Left lung (tissue), 10 donors: ENCODE results near the gene OPA1. TPM values are rescaled to one million over a fixed set of nuclear protein-coding genes. Genes with fewer than 3 reads are reported as not detected.

Experiments used
- ATAC-seq: fragments of 200-7000 bp; cut with Tn5 transposase; one replicate; pipeline ENCODE4 v1.9.1; 2020; ENCODE audit warnings: moderate library complexity
- DNase-seq, 4 donors: peaks; one replicate each; pipeline ENCODE4 v3.0.0-alpha.2; 2013 to 2020
- H3K27ac ChIP-seq, 2 donors: fragments of 200-600 bp; sonication (generic) in 1 of 2; one replicate each; pipeline versions ENCODE4 v1.5.0 to v1.8.0; 2020 to 2021
- H3K27me3 ChIP-seq, 2 donors: fragments of 200-600 bp; sonication (generic) in 1 of 2; one replicate each; pipeline versions ENCODE4 v1.5.0 to v1.8.0; 2020 to 2021
- H3K36me3 ChIP-seq, 2 donors: fragments of 200-600 bp; sonication (generic) in 1 of 2; one replicate each; pipeline versions ENCODE4 v1.5.0 to v1.8.0; 2020 to 2021
- H3K4me1 ChIP-seq, 2 donors: fragments of 200-600 bp; one replicate each; pipeline ENCODE4 v1.8.0; 2021
- H3K4me3 ChIP-seq, 2 donors: fragments of 200-600 bp; sonication (generic) in 1 of 2; one replicate each; pipeline versions ENCODE4 v1.5.0 to v1.8.0; 2020 to 2021; ENCODE audit warnings: mild to moderate bottlenecking in 1 of 2
- H3K9me3 ChIP-seq, 2 donors: fragments of 200-600 bp; sonication (generic) in 1 of 2; one replicate each; pipeline versions ENCODE4 v1.5.0 to v1.8.0; 2020 to 2021
- intact Hi-C, 2 donors: fragments of 100-400 bp; cut with DNase I; formaldehyde crosslinking; loops; one replicate each; pipeline versions ENCODE4 v1.11.2 to v1.14.2; 2022
- polyA plus RNA-seq, 6 donors: library from polyadenylated mRNA; unstranded; fragments of 120-200 nt; gene quantifications; one replicate each; pipeline ENCODE4 v1.2.1, GENCODE V29; 2013; ENCODE audit not compliant: insufficient read length in 6 of 6
- total RNA-seq, 2 donors: library from RNA; stranded (reverse); fragmentation: NEBNext Ultra II Directional; extraction: Animal tissue kit (Norgen Biotek cat#: 25700); gene quantifications; one replicate each; pipeline ENCODE4 v1.2.1, GENCODE V29; 2021
- TF ChIP-seq, protein P1 (sequence below), 2 donors: fragments of 200-600 bp; sonication (generic) in 1 of 2; IDR thresholded peaks; one replicate each; pipeline versions ENCODE4 v1.5.0 to v1.8.0; 2021; ENCODE audit warnings: antibody characterized with exemption in 2 of 2
- donor health status: DM: no; HTN: yes; CAD: no.
- donor health status: DM: no; HTN: no; CAD: no.

The OPA1 gene
- total and polyA plus RNA-seq, 8 donors = 45.3 to 64.9 (median 57.9) TPM

GRCh38 chr3:193593668-193594030, 641 bp downstream of the OPA1 start:
- H3K4me1 ChIP-seq = peaks cover 5 to 38% of the 10 kb centered on the region in 2 donors
- H3K36me3 ChIP-seq = peaks cover 0 to 8% of the 10 kb centered on the region in 2 donors
- no peaks in the 10 kb centered on the region for H3K9me3 ChIP-seq
- DNase-seq (no peak), ATAC-seq (peak; percentile 2)
- TF ChIP-seq, protein P1, sequence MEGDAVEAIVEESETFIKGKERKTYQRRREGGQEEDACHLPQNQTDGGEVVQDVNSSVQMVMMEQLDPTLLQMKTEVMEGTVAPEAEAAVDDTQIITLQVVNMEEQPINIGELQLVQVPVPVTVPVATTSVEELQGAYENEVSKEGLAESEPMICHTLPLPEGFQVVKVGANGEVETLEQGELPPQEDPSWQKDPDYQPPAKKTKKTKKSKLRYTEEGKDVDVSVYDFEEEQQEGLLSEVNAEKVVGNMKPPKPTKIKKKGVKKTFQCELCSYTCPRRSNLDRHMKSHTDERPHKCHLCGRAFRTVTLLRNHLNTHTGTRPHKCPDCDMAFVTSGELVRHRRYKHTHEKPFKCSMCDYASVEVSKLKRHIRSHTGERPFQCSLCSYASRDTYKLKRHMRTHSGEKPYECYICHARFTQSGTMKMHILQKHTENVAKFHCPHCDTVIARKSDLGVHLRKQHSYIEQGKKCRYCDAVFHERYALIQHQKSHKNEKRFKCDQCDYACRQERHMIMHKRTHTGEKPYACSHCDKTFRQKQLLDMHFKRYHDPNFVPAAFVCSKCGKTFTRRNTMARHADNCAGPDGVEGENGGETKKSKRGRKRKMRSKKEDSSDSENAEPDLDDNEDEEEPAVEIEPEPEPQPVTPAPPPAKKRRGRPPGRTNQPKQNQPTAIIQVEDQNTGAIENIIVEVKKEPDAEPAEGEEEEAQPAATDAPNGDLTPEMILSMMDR (IDR thresholded peaks at IDR 0.05) = no peak
- peak overlapping the region; percentile 87 for H3K4me3 ChIP-seq
- intact Hi-C loops = no loop called here
- H3K27me3 ChIP-seq = no peaks in the 10 kb centered on the region
- peak overlapping the region; percentile 90 for H3K27ac ChIP-seq

DNA sequence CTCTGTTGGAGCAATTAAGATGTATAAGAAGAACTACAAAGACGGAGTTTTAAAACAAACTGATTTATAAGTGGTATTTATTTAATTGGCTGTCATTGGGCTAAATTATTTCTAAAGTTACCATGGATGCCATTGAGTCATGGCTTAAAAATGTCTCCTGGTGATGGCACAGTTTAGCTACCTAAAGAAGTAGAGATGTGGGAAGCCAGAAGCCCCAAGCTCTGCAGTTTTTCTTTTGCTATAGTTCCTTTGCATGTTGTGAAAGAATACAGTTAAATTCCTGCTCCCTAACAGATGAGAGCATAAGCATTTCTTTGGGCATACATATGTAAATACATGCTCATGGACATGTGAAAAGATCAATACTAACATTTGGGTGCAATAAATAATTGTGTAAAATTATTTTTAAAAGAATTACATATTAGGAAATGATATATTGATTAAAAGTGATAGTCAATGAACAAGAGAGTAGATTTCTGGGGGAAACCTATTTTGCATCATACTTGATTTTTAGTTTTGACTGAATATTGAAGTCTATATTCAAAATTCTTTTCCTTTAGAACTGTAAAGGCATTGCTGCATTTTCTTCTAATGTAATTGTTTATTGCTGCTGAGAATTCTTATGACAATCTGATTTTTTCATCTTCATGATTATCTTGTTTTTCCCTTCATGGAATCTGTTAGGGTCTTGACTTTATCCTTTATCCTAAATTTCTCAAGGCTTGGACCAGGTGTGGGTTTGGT, 2.1 kb downstream of the OPA1 start:
- no peaks in the 10 kb centered on the region for H3K9me3 ChIP-seq
- DNase-seq = no peak
- H3K4me3 ChIP-seq = no peak overlapping the region
- peaks cover 0 to 18% of the 10 kb centered on the region in 2 donors for H3K36me3 ChIP-seq
- TF ChIP-seq, protein P1 (IDR thresholded peaks at IDR 0.05) = no peak
- no peak overlapping the region for H3K27ac ChIP-seq
- peaks cover 5 to 45% of the 10 kb centered on the region in 2 donors for H3K4me1 ChIP-seq
- H3K27me3 ChIP-seq = no peaks in the 10 kb centered on the region
- ATAC-seq = no peak
- intact Hi-C loops = no loop called here

DNA sequence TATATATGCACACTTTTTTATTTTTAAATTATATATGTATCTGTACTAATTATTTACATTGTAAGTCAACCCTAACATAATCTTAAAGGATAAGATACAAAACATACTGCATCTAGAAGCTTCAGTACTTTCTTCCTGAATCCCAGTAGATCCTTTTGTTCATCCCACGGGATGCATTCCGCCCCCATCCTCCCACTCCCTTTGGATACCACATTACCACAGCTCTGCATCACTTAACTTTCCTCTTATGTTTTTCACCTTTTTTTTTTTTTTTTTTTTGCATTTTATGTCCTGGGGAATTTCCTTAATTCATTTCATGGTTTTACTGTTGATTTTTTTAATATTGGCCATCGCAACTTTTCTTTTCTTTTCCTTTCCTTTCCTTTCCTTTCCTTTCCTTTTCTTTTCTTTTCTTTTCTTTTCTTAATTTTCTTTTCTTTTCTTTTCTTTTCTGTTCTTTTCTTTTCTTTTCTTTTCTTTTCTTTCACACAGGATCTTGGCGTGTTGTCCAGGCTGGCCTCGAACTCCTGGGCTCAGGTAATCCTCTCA, 3.0 kb downstream of the OPA1 start:
- intact Hi-C loops = no loop called here
- Histone ChIP-seq H3K4me1 (peaks cover 5 to 41% of the 10 kb centered on the region in 2 donors), H3K4me3 (no peak overlapping the region), H3K27ac (no peak overlapping the region), H3K36me3 (peaks cover 0 to 18% of the 10 kb centered on the region in 2 donors), H3K27me3 (no peaks in the 10 kb centered on the region), H3K9me3 (no peaks in the 10 kb centered on the region)
- TF ChIP-seq, protein P1 (IDR thresholded peaks at IDR 0.05) = no peak
- DNase-seq (no peak), ATAC-seq (no peak)

- no peak for DNase-seq
- peaks cover 5 to 36% of the 10 kb centered on the region in 2 donors for H3K4me1 ChIP-seq
- H3K9me3 ChIP-seq = no peaks in the 10 kb centered on the region
- no peaks in the 10 kb centered on the region for H3K27me3 ChIP-seq
- no peak overlapping the region for H3K27ac ChIP-seq
- TF ChIP-seq, protein P1 (IDR thresholded peaks at IDR 0.05) = no peak
- intact Hi-C loops = no loop called here
- H3K36me3 ChIP-seq = peaks cover 0 to 20% of the 10 kb centered on the region in 2 donors
- no peak overlapping the region for H3K4me3 ChIP-seq
- ATAC-seq = peak; percentile 85
These were observed 5.2 kb downstream of the OPA1 start for GRCh38 chr3:193598202-193598601.

- Histone ChIP-seq H3K4me1 (peaks cover 0 to 29% of the 10 kb centered on the region in 2 donors), H3K4me3 (no peak overlapping the region), H3K36me3 (peaks cover 0 to 32% of the 10 kb centered on the region in 2 donors), H3K27me3 (no peaks in the 10 kb centered on the region), H3K9me3 (no peaks in the 10 kb centered on the region), H3K27ac (no peak overlapping the region)
- ATAC-seq = no peak
- intact Hi-C loops = no loop called here
- TF ChIP-seq, protein P1 (IDR thresholded peaks at IDR 0.05) = no peak
- no peak for DNase-seq
These were observed 6.4 kb downstream of the OPA1 start for GRCh38 chr3:193599393-193599792.
